Cardiac septum (tissue), 1 donor: ENCODE results near the gene CST2. TPM values are rescaled to one million over a fixed set of nuclear protein-coding genes. Genes with fewer than 3 reads are reported as not detected.
"Not testable (repeated sequence)": the region's sequence is repeated elsewhere in the genome, so short reads cannot be mapped to it uniquely, and the experiment has no call there.

Experiments used
- DNase-seq: peaks from one replicate; pipeline ENCODE4 v3.0.0-alpha.2; 2020; ENCODE audit warnings: low spot score
- intact Hi-C: fragments of 100-400 bp; cut with DNase I; formaldehyde crosslinking; loops from one replicate; pipeline ENCODE4 v1.14.0; 2022
- long read RNA-seq: library from polyadenylated mRNA; unstranded; transcript quantifications from one replicate; pipeline ENCODE4 v2.0.0, GENCODE V29; 2021
- total RNA-seq: library from RNA; stranded (reverse); fragmentation: NEBNext Ultra II Directional; extraction: Animal tissue kit (Norgen Biotek cat#: 25700); gene quantifications from one replicate; pipeline ENCODE4 v1.2.1, GENCODE V29; 2021
- donor health status: DM: no; HTN: no; CAD: no.

The CST2 gene, protein sequence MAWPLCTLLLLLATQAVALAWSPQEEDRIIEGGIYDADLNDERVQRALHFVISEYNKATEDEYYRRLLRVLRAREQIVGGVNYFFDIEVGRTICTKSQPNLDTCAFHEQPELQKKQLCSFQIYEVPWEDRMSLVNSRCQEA
- not detected for total RNA-seq
- long read RNA-seq = 0 reads

DNA sequence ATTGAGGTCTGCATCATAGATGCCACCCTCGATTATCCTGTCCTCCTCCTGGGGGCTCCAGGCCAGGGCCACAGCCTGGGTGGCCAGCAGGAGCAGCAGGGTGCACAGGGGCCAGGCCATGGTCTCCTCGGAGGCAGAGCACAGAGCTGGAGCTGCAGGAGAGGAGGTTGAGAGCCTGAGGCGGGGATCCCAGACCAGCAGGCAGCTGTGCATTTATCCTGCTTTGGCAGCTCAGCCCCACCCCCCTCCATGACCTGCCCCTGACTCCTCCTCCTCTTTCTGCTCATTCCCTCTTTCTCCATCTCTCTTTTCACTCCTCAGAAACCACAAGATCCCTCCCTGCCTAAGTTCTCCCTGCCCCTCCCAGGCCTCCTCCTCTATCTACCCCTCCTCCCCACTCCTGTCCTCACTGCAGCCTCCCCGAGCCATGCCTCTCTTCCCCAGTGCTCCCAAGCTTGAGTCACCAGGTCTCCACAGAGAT lies at the start of gene CST2:
Gene CST2 (minus strand): TSS at position 189 of the 481 bp plus-strand sequence. CDS start 69 bp downstream, at position 120.
- DNase-seq = no peak
- intact Hi-C loops = no loop called here

DNA sequence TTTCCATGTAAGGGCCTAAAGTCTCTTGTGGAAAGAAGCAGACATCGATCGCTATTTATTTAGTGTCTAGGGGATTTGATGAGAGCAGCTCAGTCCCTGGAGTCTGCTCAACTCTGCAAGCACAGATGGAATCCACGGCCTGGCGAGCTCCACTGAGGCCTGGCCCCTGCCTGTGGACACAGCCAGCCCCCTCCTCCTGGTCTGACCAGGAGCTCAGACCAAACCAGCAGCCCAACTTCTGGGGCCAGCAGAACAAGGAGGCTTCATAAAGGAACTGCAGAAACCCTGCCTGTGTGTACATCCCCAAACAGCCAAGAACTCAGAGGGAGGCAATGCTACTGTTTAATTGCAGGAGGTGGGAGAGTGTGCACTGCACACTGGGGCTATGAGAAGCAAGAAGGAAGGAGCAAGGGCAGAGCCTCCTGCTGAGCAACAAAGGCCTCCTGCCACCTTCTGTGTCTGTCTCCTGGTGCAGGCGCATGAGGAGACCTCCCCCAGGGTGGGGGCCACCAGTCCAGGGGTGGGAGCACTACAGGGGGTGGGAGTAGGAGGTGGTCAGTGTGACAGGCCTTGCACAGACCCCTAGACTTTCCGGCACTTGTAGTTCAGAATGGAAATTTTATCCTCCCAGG lies 49.2 kb upstream of the CST2 start:
- DNase-seq = no peak
- intact Hi-C loops = no loop called here

DNA sequence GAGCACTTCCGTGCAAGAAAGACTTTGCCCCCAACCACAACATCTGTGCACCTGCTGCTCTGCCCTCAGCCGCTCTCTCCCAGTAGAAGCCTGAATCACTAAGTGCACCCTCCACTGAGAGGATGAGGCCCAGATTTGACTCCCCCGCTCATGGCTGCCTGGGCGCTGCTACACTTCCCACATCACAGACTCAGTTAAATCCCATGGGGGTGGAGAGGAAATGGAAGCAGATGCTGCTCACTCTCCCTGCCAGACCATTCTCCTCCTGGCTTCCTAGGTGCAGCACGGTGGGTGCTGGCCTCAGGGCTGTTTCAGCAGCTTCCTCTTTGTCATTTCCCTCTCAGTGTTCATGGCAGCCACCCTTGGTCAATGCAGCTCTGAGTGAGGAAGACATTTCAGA lies 48.2 kb upstream of the CST2 start:
- intact Hi-C loops = no loop called here
- no peak for DNase-seq

DNA sequence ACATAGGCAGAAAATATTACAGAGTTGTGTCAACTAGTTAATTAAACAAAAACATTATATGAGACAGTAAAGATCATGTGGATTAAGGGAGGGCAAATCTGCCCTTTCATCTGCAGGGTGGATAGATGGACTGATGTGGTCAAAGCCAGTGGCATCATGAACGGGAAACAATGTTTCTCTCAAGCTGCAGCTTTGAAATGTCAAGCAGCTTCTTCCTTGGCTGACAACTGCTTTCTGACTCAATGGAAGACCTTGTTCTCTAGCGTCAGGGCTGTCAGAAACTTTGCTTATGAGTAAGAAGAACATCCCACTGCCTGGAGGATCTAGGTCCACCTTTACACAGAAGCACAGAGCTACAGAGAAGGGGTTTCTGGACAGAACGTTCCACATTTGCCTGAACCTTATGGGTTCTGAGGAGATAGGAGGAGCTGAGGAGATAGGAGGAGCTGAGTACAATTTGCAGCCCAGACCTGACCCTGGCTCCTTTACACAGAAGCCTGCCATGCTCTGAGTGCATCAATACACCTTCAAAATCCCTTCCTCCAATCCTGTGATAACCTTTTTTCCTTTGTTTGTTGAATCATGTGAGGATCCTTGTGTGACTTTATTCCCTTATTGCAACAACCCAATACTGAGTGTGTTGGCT lies 47.0 kb upstream of the CST2 start:
- intact Hi-C loops = no loop called here
- no peak for DNase-seq

DNA sequence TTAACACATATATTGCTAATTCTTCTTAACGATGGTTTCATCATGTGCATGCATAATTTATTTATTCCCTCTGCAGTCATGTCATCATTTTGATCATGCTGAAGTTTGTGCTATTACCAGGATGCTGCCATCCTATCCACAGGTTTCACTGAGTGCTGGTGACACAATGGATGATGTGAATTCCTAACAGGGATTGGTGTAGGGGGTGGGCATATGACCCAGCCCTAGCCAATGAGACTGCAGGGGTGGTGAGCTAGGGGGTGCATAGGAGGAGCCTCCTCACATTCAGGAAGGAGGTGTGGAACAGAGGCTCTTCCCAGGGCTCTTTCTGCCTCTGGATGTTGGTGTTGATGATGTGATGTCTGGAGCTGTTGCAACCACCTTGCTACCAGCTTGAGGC lies 45.5 kb upstream of the CST2 start:
- intact Hi-C loops = no loop called here

DNA sequence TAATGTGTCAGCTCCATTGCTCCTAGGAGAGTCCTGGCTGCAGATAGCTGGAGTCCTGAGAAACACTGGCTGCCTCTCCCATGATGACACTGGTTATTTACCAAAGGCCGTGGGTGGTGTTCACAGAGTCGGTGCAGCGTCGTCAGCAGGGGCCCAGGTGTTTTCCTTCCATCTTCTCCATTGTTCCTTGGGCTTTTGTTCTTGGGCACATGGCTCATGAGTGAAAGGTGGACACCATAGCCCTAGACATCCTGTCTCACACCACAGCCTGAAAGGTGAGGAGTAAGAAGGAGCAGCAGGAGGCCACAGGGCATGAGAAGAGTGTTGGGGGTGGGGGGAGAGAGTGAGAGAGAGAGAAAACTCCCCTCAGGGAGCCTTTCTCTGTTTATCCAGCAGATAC lies 43.9 kb upstream of the CST2 start:
- intact Hi-C loops = no loop called here
- DNase-seq = no peak

More for the DNA sequence above, 45.5 kb upstream of the CST2 start:
- no peak for DNase-seq

DNA sequence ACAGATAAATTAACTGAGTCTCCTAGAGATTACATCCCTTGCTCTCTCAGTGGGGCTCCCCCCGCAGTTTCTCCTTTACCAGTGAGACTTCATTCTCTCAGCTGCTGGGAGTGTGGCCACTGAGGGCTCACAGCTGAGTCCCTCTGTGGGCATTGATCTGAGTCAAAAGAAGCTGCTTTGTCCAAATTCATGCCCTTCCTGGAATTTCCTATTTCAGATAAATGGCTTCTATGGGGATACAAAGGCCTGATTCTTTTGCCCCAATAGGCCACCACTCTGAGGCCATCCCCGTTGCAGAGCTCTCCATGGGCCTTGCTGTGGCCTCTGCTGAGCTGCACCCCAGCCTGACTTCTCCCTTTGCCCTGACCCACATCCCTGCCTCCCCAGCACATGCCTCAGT lies 43.0 kb upstream of the CST2 start:
- intact Hi-C loops = no loop called here
- DNase-seq = no peak

DNA sequence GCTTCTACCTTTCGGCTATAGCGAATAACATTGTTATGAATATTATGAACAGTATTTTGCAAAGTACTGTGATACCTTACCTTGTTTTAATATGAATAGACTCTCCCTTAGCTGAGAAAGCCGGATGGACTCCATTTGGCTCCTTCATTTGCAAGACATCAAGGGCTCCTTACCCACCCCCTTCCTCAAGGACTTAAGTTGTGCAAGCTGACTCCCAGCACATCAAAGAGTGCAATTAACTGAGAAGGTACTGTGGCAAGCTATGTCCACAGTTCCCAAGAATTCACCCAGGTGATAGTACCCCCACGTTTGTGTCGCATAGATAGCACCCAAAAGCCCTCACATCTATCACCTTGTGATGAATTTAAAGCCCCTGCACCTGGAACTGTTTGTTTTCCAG lies 41.8 kb upstream of the CST2 start:
- no peak for DNase-seq
- intact Hi-C loops = no loop called here

DNA sequence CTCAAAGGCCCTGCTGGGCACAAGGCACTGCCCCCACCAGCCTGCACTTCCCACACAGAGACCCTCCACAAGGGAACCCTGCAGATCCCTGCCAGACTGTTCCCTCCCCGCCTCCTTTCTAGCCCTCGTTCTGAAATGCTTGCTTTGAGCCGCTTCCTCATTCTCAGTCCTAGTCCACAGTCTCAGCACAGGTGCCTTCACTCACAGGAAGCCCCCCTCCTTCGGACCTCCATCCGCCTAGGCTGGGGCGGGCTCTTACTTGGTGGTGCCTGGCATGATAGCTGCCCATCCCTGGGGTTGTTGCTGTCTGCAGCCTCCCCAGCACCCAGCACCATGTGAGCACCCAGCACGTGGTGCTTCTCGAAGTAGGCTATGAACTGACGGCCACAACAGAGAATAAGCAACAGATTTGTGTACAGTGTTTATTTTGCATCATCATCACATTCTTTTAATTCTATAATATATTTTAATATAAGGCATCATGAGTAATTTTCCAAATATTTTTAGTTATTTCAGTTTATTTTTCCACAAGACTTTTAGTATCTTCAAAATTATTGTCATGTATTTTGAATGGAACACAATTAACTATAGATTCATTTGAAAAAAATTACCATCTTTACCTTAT lies 40.7 kb upstream of the CST2 start:
- no peak for DNase-seq
- intact Hi-C loops = no loop called here

DNA sequence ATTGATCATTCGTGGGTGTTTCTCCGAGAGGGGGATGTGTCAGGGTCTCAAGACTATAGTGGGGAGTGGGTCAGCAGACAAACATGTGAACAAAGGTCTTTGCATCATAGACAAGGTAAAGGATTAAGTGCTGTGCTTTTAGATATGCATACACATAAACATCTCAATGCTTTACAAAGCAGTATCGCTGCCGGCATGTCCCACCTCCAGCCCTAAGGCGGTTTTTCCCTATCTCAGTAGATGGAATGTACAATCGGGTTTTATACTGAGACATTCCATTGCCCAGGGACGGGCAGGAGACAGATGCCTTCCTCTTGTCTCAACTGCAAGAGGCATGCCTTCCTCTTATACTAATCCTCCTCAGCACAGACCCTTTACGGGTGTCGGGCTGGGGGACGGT lies 34.2 kb upstream of the CST2 start:
- intact Hi-C loops, DNase-seq: not testable (repeated sequence)

DNA sequence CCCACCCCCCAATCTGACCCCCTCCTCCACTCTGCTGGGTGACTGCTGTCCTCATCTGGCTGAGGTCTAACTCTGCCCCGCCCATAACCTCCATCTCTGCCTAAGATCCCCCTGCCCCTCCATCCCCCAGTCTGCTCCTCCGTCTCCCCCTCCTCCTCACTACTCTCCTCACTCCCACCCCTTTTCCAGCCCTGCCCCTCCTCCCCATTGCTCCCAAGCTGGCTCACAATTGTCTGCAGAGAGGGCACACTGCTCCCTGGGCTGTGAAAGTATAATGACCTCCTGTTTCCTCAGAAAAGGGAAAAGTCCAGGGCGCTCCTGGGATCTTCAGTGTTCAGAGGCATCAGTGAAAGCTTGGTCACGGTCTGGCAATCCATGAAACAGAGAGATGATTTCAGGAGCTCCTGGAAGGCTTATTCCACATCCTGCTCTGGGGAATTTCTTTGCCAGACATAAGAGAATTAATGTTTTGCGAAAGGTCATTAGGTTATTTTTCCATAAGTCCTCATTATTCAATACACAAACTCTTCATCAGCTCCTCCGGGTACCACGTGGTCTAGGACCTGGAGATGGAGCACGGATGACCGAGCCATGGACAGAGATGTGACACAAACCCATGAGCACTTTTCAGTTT lies 31.6 kb upstream of the CST2 start:
- DNase-seq = no peak
- intact Hi-C loops = no loop called here

DNA sequence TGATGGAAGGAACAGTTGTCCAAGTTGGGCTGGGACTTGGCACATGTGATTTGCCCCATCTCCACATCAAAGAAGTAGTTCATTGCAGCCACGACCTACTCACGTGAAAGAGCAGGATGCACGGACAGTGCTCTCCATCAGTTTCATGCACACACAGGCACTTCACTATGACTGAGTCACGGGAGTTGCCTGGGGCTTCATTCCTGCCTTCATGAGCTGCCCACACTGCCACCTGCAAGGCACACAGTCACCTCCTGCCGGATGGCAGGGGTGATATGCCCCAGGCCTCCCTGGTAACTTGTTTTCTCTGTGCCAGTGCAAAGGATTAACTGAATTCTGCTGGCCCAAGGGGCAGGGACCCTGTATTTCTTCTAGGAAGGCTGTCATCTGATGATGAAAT lies 30.2 kb upstream of the CST2 start:
- intact Hi-C loops = no loop called here

DNA sequence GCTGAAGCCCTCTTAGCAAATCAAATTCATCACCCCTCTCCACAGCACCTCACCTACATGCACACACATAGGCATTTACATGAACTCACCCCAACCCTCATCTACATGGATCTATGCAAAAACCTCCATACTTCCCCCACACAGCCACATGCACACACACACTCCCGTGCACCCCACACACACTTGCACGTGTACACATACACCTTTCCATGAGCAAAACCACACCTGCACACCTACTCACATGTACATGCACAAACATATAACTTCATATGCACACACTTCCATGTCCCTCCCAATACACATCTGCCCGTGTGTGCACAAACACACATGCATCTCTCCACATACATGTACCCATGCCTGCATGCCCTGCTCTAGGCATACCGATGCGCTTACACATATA lies 29.7 kb upstream of the CST2 start:
- no peak for DNase-seq
- intact Hi-C loops = no loop called here

More for the DNA sequence above, 30.2 kb upstream of the CST2 start:
- no peak for DNase-seq

DNA sequence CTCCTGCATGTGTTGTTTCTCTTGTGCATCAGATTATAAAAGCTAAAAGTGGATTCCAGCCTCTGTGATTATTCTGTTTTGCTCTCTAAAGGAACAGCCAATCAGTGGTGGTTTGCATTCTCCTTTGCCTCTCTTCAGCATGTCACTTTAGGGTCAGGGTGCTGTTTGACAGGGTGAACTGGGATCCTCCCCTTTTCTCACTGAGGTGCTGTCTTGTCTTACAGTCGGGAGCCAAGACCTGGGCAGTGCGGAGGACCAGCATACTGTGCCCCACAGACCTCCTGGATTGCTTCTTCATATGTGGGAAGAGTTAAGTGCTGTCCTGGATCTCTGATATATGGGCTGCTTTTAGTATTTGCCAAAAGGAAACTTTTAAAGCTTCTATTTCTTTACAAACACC lies 15.2 kb upstream of the CST2 start:
- intact Hi-C loops = no loop called here
- no peak for DNase-seq

DNA sequence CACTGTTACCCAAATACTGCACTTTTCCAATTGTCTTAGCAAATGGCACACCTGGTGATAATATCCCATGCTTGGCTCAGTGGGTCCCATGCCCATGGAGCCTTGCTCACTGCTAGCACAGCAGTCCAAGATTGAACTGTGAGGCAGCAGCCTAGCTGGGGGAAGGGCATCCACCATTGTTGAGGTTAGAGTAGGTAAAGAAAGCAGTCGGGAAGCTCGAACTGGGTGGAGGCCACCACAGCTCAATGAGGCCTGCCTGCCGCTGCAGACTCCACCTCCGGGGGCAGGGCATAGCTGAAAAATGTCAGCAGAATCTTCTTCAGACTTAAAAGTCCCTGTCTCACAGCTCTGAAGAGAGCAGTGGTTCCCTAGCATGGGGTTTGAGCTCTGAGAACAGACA lies 9.2 kb upstream of the CST2 start:
- intact Hi-C loops = no loop called here
- DNase-seq = no peak

DNA sequence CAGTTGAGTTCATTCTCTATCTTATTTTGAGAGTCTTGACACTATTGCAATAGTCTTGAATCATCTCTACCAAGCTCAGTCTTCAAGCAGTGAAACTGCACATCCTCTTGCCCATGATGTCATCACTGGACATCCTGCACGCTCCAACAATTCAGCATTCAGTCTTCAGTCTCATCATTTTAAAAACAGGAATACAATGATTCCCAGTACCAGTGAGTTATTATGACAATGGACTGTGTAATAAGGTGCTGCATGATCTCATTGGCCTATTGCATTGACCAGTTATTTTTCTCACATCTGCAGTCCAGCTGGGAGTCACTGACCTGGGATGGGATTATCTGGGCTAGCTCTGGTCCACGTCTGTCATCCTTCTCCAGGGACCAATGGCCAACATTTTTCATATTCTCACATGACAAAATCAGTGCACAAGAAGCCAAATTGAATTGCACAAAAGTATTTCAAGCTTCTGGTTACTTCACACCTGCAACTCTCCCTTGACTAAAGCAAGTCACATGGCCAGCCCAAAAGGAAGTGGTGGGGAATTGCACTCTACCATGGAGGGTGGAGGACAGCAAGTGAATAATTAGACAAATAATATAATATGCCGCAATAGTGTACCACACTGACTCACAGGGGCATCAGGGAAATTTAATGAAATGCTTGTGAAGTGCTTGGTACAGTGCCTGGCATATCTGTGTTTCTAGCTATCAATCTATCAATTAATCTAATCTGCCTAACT lies 6.4 kb upstream of the CST2 start:
- intact Hi-C loops = no loop called here

DNA sequence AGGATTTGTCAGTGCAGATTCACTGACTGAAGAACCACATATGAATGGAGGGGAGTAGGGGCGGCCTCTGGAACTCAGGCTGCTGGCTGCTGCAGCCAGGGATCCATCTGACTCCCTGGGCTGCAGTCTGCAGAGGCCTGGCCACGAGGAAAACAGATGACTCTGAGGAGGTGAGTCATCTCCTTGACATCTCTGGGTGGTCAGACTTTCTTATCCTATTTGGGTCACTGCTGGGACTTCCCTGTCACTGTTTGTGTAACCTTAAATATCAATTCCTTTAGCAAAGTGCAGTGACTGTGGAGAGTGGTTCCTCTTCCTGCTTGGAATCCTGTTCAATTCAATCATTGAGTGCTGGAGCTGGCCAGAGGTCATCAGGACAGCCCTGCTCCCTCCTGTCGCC lies 5.4 kb upstream of the CST2 start:
- DNase-seq, intact Hi-C loops: not testable (repeated sequence)

More for the DNA sequence above, 6.4 kb upstream of the CST2 start:
- no peak for DNase-seq

DNA sequence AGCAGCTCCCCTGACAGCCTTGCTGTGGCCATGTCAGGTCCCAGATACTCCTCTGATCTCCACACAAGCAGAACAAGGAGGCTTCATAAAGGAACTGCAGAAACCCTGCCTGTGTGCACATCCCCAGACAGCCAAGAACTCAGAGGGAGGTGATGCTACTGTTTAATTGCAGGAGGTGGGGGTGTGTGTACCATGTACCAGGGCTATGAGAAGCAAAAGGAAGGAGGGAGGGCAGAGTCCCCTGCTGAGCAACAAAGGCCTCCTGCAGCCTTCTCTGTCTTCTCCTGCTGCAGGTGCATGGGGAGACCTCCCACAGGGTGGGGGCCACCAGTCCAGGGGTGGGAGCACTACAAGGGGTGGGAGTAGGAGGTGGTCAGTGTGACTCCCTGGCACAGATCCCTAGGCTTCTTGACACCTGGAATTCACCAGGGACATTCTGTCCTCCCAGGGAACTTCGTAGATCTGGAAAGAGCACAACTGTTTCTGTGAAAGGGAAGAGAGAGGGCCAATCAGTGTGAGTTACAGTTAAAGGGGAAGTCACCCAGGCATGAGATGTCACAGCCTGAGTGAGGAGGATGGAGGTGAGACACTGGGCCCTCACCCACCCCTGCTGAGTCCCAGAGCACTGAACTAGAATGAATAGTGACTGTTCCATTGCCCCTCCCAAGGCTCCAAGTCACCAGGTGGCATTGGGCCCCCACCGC lies 2.8 kb downstream of the CST2 start:
- intact Hi-C loops = no loop called here
- no peak for DNase-seq

DNA sequence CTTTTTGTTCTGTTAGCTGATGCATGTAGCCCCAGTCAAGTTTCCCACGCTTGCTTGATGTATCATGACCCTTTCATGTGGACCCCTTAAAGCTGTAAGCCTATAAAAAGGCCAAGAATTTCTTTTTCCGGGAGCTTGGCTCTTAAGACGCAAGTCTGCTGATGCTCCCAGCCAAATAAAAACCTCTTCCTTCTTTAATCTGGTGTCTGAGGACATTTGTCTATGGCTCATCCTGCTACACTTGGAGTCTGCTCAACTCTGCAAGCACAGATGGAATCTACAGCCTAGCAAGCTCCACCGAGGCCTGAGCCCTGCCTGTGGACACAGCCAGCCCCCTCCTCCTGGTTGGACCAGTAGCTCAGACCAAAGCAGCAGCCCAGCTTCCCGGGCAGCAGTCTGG lies 3.4 kb downstream of the CST2 start:
- intact Hi-C loops = no loop called here
- DNase-seq = no peak
